KBM-7 (cell line): ENCODE measurements around the gene DDI1.
"Not testable (repeated sequence)": the region's sequence is repeated elsewhere in the genome, so short reads cannot be mapped to it uniquely, and the experiment has no call there.

Source experiments
- DNase-seq: peaks from one replicate; pipeline ENCODE4 v3.0.0-alpha.2; 2015
- in situ Hi-C: fragments of 300-500 bp; cut with MboI; formaldehyde crosslinking; loops from 2 replicates; pipeline ENCODE4 v1.14.3; 2020; ENCODE audit warnings: low sequenced_read_pairs, low pct_unique_long_range_greater_than_20kb, mixed read lengths

Gene DDI1

GRCh38 chr11:104033134-104033533 lies 3.3 kb upstream of the DDI1 start:
- DNase-seq, result no peak
- in situ Hi-C loops, result no loop called here

DNA sequence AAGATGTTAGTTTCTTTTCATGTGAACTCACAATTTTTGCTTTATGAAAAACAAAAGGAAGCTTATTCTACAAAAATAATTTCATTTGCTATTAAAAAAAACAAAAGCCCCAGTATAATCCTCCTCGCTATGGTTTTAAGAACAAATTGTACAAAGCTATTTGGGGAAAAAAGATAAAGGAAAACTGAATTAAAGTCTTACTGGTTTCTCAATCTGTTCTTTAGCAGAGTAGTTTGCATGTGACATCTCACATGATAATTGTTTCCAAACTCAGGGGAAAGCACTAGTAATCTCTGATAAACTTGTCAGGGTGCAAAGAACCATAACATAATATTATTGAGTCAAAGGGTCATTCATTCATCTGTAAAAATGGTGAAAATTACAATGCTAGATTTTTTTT lies 2.9 kb upstream of the DDI1 start:
- in situ Hi-C loops, result no loop called here
- no peak for DNase-seq

DNA sequence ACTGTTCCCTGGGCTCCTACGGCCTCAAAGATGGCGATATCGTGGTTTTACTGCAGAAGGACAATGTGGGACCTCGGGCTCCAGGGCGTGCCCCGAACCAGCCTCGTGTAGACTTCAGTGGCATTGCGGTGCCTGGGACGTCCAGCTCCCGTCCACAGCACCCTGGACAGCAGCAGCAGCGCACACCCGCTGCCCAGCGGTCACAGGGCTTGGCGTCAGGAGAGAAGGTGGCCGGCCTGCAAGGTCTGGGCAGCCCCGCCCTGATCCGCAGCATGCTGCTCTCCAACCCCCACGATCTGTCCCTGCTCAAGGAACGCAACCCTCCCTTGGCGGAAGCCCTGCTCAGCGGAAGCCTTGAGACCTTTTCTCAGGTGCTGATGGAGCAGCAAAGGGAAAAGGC lies 555 bp downstream of the DDI1 start:
- in situ Hi-C loops, result no loop called here
- DNase-seq, result no peak

GRCh38 chr11:104041792-104042191 lies 5.4 kb downstream of the DDI1 start:
- DNase-seq, result no peak
- in situ Hi-C loops, result no loop called here

- in situ Hi-C loops, result no loop called here
- DNase-seq, result no peak
Measured at GRCh38 chr11:104043142-104043541, 6.7 kb downstream of the DDI1 start.

GRCh38 chr11:104043678-104044239 lies 7.3 kb downstream of the DDI1 start:
- in situ Hi-C loops, result no loop called here
- no peak for DNase-seq

DNA sequence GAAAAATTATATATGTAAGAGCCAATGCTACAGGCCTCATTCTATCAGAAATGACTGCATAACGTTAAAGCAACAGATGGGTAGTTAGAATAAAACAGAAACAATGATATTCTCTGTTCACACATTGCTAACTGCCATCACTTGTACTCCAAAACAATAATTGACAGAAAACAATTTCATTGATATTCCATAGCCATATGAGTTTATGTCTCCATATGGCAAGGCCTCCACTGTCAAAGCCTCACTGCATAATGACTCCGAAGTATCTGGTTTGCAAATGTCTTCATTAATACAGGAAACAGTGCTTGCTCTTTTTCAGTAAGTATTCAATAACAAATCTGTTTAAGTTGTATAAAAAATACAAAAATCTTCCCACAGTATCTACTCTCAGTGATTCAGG lies 9.9 kb downstream of the DDI1 start:
- no peak for DNase-seq
- in situ Hi-C loops, result no loop called here

DNA sequence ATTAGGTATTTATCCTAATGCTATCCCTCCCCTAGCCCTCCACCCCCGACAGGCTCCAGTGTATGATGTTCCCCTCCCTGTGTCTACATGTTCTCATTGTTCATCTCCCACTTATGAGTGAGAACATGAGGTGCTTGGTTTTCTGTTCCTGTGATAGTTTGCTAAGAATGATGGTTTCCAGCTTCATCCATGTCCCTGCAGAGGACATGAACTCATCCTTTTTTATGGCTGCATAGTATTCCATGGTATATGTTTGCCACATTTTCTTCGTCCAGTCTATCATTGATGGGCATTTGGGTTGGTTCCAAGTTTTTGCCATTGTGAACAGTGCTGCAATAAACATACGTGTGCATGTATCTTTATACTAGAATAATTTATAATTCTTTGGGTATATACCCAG lies 10.4 kb downstream of the DDI1 start:
- DNase-seq, in situ Hi-C loops: not testable (repeated sequence)

DNA sequence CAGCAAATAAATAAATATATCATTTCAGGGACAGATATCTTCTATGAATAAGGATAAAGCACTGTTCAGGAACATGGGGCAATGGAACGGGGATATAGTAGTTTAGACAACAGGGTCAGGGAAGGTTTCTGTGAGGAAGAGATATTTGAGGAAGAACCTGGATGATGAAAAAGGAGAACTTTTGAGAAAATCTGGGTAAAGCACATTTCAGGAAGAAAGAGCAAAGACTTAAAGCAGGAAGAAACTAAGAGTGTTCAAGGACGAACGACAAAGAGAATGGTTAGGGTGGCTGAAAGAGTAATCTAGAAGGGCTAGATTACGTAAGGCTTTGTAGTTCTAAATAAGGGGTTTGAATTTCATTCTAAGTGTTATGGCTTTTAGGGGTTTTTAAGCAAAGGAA lies 12.7 kb downstream of the DDI1 start:
- no peak for DNase-seq
- in situ Hi-C loops, result no loop called here

DNA sequence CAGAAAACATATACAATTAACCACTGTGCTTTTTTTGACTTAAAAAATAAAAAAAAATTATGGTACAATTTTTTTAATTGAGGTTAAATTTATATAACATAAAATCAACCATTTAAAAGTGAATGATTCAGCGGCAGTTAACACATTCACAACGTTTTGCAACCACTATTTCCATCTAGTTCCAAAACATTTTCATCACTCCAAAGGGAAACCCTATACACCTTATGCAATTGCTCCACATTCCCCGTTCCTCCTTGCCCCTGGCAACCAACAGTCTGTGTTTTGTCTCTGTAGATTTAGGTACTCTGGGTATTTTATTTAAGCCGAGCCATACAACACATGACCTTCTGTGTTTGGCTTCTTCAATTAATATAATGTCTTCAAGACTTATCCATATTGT lies 15.3 kb downstream of the DDI1 start:
- in situ Hi-C loops, result no loop called here

DNA sequence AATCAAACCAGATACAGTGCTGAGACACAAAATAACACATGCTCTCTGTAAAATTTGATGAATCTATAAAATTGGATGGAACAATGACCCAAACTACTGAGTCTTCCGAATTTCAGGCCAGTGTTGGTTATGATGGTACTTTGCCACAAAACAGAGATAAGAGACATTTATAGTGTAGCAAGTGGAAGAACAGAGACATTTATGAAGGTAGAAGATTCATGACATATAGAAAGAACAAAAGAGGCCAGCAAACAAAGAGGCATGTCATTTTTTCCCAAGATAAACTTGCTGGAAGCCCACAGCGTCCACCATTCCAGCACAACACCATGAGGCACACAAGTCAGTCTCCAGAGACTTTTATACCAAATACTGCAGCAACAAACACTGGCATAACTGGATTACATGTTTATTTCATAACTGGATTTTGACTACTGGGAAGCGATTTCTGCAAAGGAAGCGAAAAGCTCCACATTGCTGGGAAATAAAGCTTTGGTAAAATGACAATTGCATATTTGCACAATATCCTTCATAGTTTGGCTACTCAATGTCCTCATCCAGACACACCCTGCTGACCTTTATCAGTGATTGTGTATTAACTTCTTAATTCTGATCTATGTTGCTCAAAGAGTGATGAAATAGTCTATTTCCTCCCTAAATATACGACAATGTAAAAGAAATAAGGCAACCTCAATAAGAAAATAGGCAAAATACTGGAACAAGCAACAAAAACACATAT lies 17.5 kb downstream of the DDI1 start:
- no peak for DNase-seq
- in situ Hi-C loops, result no loop called here

More for the DNA sequence above, 15.3 kb downstream of the DDI1 start:
- no peak for DNase-seq

DNA sequence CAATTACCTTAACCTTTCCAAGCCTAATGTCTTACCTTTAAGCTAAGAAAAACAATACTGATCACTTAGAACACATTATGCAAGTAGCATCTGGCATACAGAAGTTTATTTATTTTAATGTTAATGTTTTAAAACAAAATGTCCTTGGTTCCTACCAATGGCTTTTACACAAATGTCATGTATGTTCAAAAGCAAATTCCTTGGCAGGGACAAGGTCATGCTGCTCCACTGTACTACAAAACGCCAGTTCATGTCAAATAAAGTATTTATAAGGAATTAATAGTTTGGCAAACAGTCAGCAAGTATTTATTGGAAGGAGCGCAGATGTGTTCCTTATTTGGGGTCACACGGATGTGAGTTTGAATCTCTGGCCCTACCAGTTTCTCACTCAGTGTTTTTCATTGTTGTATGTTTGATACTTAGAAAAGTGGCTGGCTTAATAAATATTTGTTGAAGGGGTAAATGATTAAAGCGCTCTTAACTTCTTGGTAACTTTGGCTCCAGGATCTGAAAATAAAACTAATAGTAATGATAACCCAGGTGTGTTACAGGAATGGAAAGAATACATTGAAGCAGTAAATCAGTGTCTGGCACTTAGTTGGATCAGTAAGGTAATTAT lies 18.6 kb downstream of the DDI1 start:
- in situ Hi-C loops, result no loop called here
- DNase-seq, result no peak

DNA sequence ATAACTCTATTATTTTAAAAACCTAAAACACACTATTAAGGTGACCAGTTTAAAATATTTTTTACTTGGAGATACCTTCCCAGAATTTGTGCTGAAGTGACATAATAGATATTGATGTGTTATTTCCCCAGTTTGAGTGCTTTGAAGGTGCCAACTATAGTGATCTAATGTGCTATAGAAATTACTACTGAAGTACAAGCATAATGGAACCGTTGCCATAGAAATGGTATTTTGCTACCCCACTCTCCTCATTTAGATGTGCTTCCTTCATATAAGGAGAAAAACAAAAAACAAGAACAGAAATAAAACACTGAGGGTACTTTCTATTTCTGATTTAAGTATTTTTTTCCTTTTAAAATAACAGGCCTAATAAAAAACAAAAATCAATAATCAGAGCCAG lies 19.2 kb downstream of the DDI1 start:
- in situ Hi-C loops, result no loop called here
- DNase-seq, result no peak

DNA sequence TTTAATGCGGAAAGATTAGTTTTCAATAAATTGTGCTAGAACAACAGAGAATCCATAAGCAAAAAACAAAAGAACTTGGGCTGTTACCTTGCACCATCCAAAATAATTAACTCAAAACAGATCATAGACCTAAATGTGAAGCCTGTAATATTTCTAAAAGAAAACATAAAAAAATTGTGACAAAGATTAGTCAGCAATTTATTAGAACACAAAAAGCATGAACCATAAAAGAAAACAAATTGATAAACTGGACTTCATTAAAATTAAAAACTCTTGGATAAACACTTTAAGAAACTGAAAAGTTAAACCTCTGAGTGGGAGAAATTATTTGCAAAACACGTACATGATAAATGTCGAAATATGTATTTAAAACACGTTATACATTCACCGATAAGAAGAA lies 21.5 kb downstream of the DDI1 start:
- in situ Hi-C loops, result no loop called here

GRCh38 chr11:104058680-104059079 lies 22.2 kb downstream of the DDI1 start:
- in situ Hi-C loops, result no loop called here
- DNase-seq, result no peak

More for the DNA sequence above, 21.5 kb downstream of the DDI1 start:
- no peak for DNase-seq

GRCh38 chr11:104060004-104060794 lies 23.8 kb downstream of the DDI1 start:
- in situ Hi-C loops, result no loop called here
- DNase-seq, result no peak

DNA sequence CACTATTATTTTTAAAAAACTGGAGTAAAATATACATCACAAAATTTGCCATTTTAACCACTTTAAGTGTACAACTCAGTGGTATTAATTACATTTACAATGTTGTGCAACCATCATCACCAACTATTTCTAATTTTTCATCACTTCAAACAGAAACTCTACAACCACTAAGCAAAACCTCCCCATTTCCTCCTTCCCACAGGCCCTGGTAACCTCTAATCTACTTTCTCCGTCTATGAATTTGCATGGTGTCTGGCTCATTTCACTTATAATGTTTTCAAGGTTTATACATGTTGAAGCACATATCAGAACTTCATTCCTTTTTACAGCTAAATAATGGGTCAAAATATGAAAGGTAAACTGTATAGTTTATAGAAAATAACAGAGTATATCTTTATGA lies 24.4 kb downstream of the DDI1 start:
- in situ Hi-C loops, result no loop called here
- DNase-seq, result no peak

DNA sequence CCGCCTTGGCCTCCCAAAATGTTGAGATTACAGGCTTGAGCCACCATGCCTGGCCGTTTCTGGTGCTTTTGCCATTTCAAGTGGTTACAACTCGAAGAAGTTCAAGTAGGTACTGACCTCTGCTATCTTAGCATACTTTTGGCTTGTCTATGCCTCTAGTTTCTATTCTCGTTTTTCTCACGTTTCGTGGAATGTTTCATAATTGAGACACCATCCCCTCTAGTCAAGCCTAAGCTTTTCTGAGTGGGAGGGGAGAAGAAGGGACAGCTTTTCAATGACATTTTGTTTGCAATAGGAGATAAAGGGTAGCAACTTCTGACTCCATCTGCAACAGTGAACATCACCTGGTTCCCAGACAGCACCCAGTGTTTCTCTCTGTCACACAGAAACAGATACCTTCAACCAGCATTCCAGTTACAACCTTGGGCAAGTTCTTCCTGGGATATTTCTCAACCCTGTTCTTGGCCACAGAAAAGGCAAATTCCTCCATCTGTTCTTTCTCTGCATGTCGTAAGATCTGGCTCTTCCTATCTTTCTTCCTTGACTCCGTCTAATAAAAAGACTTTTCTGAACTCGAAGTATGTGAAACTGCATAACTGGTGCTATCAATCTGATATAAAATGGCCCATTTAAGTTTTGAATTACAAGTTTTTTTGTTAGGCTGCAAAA lies 25.5 kb downstream of the DDI1 start:
- DNase-seq, result no peak
- in situ Hi-C loops, result no loop called here

- no peak for DNase-seq
- in situ Hi-C loops, result no loop called here
Measured at GRCh38 chr11:104064034-104064630, 27.7 kb downstream of the DDI1 start.
